HG03565 (cell line): ENCODE measurements around the gene FBXW2.
"Not testable (repeated sequence)": the region's sequence is repeated elsewhere in the genome, so short reads cannot be mapped to it uniquely, and the experiment has no call there.

ENCODE experiments used
- ATAC-seq: cut with Tn5 transposase; IDR thresholded peaks from one replicate; pipeline ENCODE4 v1.9.1; 2021; ENCODE audit warnings: mild to moderate bottlenecking, moderate library complexity; ENCODE audit not compliant: unreplicated experiment

Gene FBXW2

DNA sequence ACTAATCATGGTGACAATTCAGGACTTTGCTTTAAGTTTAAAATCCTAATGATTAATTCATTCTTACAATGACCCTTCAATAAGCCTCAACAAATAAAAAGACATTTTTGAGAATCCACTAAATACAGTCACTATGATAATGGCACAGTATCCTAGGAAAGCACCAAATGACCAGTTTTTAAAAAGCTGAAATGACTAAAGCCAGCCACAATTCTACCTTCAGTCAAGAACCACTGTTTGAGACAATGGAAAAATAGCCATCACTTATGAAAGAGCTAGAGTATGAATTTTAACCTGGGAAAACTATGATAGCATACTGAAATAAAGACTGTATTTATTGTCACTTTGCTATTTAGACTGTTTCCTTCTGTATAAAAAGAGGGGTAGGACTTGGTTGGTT lies 14.0 kb downstream of the FBXW2 start:
- no peak for ATAC-seq

DNA sequence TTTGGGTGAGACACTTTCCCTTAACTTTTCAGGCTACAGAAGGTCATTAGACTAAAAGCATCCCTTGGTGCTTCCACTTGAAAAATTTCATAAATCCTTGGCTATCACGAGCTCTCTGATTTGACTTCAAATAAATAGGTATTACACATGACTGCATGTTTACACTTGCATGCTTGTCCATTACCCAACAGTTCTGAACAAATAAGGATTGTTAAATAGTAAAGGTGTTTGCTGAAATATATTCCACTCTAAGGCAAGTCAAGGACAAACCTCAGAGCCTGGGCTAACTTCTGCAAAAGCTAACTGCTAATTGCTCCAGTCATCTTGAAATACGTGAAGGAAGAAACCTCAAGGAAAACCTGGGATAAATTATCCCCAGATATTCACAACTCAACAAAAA lies 14.5 kb downstream of the FBXW2 start:
- ATAC-seq: no peak

DNA sequence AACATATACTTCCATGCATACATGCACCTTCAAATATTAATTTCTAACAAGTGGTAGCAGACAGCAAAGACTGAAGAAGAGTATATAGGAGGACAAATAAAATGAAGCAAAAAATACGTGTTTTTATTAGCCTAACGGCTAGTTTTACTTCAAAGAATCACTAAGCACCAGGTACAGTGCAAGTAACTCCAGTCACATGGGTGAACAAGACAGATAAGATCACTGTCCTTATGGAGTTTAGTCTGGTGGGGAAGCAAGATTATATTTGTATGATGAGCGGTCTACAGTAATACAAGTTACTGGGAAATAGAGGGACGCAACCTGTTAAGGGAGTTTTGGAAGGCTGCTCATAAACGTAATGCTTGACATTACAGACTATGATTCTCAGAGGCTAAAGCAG lies 16.0 kb downstream of the FBXW2 start:
- ATAC-seq: no peak

DNA sequence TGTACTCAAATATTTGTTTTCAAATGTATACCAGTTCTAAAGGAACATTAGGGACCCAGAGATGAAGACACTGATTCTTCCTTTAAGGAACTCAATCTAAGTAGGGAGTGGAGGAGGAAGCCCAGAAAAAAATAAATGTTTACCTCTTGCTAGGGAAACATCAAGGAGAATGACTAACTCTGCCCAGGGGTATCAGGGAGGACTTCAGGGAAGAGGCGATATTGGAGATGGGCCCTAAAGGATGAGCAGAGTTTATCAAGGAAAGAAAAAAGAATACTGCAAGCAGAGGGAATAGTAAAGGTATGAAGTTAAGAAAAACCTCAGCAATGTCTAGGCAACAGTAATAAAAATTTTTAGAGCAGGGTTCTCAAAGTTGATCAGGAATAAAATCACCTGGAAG lies 16.4 kb downstream of the FBXW2 start:
- no peak for ATAC-seq

DNA sequence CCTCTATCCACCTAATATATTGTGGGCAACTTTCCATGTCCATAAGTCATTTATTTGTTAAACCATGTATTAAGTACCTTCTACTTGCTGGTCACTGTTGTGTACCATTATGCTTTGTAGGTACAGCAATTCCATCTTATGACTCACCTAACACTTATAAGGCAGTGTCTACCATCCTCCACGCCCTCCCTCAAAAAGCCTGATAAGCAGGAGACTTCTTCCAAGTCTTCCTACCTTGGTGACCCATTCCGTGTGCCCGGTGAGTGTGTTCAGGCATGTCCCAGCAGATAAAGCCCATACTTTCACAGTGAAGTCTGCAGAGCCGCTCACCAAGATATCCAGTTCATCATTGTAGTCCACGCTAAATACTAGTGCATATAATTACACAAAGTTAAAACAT lies 17.4 kb downstream of the FBXW2 start:
- no peak for ATAC-seq

DNA sequence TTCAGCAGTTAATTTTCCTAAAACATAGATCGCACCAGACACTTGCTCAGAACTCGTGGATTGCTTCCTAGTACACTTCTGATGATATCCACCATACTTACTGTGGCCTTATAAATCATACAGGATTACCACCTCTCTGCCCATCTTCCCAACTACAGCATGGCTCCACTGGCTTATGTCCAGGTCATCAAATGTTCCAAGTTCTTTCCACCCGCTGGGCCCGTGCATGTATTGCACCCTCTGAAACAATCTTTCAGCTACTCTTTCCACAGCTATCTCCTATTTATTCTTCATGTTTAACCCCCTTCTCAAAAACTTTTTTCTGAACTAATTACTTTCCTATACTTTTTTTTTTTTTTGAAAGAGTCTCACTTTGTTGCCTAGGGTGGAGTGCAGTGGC lies 18.5 kb downstream of the FBXW2 start:
- ATAC-seq: no peak

DNA sequence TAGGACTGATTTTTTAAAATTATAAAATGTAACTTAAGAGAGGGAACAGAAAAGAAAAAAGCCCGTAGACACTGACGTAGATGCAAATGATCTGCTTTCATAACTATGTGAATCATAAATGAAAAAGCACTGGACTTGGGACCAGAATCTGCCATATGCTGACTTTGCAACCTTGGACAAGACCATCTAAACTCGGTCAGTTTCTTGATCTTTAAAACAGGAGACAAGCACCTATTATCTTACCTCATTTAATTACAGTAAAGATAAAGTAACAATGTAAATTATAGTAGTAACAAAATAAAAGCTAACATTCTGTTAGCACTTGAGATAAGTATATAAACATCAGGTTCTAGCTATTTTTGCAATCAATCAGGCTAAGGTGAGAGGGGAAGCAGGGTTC lies 20.0 kb downstream of the FBXW2 start:
- ATAC-seq: no peak

DNA sequence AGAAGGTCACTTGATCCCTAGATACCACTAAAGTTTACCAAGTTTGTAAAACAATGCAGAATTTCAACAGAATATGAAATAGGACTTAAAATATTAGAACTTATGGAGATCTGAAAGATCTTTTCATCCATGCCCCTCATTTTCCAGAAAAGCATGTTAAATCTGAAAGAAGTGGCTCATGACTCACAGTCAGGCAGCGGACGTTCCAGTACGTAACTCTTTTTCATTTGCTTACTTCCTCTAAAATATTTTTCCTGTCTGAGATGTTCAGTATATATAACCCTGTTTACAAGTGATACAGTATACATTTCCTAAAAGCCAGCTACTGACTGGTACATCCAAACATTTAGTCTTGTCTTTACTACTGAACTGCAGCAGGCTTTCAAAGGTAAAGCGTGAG lies 22.3 kb downstream of the FBXW2 start:
- ATAC-seq: no peak

DNA sequence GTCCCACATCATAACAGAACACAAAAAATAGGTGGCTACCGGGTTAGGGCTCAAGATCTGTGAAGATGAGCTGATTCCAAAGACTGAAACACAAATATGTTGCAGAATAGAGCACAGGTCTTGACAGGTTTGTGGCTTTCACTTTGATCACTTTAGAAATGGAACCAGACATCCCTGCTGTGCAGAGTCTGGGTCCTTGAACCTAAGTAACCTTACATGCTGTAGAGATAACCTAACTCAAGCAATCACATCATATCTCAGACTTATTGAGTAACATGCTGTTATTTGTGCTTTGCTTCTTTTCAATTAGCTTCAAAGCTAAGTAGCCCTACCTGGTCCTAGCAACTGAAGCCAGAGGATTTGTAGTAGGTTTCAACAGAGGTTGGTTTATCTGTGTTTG lies 24.3 kb downstream of the FBXW2 start:
- ATAC-seq: no peak

DNA sequence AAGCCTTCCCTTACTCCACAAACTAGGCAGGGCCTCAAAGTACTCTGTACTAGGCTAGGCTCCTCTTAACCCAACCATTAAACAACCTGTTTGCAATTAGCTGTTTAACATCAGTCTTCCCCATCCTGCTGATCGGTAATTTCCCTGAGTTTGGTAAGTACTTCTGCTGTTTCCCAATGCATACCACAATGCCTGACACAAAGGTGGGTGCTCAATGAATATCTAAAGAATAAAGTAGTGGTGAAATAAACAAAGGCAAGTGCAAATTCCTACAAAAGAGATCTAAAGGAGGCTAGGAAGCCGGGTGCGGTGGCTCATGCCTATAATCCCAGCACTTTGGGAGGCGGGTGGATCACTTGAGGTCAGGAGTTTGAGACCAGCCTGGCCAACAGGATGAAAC lies 25.0 kb downstream of the FBXW2 start:
- ATAC-seq: no peak

DNA sequence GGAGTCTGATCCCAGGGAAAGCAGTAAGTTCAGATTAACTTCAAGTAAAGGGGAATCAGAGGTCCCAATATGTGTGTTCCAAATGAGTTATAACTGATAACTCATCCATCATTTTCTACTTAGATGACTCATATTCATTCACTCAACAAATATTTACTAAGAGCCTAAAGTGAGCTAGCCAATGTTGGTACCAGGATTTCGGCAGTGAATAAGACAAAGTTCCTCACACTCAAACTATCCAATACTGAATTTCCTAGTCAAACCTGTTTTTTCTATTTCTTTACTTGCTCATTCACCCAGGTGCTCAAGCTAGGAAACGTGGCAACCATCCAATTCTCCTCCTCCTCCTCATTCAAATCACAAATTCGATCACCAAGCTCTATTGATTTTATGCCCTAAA lies 25.8 kb downstream of the FBXW2 start:
- no peak for ATAC-seq

DNA sequence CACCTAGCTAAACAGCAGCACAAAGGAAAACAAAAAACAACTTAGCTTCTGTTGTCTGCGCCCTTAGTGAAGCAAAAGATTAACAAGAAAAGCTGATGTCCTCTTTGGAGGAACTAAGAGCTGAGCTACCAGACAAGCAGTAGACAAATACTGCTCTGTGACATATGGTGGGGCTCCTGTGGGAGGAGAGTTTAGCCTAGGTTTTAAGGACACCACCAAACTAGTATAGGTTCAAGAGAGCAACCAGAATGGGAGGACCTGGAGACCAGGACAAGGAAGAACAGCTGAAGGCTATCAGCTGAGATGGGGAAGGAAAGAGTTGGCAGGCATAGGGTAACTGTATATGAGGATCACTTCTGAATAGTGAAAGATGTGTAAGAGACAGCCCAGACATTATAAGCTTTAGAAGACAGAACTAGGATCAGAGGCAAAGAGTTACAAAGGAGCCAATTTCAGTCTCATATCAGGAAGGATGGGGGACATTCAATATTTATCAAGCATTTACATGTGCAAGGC lies 27.2 kb downstream of the FBXW2 start:
- ATAC-seq: no peak

DNA sequence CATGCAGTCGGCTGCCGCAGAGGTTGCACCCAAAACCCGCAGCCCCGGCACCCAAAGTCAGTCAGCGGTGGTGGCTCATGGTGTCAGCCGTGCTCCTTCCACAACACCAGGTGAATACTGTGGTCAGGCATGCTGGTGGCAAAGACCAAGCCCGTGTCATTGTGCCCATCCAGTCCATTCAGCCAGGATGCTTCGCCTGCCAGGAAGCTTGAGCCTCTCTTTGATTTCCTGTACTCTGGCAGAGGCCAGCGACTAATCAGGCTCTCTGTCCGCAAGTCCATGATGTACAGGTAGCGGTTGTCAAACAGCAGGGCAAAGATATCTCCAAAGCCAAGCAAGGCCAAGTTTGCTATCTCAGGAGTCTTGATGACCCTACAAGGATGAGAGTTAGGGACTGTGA lies 28.7 kb downstream of the FBXW2 start:
- no peak for ATAC-seq

DNA sequence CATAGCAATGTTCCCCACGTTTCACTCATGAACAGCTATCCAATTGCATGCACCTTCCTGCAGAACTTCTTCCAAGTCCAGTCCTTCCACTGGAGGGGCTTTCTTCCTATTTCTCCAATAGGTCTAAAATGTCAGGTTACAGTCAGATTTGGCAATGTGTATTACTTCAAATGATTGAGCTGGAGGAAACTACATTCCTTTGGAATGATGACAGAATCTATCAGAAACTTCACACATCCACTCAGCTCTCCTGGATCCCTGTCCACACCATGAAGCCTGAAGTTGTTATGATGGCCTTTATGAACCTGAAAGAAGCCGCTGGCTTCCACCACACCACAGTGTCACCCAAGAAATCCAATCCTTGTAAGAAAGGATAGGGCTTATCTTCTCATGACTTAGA lies 32.2 kb downstream of the FBXW2 start:
- no peak for ATAC-seq

DNA sequence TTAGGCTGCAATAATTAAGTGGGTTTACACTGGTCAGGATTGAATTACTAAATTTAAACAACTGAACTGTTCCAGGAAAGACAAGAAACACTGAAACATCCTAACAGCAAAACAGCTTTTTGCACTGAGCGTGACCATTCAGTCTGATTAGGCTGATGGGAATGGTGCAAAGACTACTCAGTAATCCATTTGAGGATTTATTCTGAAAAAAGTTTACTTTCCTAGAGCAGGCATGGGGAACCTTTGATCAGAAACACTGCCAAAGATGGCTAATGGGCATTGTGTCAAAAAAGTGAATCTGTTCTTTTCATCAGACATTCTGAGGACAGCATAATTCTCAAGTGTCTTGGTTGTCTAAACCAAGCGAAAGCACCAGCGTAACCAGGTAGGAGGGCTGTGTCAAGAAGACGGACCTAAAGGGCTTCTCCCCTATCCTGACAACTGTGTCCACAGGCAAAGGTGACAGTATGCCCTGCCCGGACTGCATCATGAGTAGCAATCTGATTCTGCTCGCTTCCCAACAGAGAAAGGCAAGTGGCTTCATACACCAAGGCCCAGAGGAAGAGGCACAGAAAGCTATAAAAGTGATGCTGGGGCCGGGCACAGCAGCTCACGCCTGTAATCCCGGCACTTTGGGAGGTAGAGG lies 33.3 kb downstream of the FBXW2 start:
- no peak for ATAC-seq

DNA sequence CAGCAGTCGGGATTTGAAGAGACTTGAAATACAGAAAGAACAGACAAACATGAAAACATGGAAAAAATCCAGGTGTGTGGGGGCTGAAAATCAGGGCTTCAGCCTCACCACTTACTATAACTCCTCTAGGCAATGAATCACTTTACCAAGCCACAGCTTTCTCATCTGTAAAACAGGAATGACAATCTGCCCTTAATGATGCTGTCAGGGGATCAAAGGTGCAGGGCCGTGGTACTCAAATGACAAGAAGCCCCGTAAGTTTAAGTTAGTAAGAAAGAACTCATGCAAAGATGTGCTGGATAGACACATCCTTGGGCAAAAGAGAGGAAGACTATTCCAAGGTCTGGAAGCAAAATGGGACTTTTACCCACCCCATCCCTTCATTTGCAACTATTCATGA lies 34.7 kb downstream of the FBXW2 start:
- ATAC-seq: no peak

DNA sequence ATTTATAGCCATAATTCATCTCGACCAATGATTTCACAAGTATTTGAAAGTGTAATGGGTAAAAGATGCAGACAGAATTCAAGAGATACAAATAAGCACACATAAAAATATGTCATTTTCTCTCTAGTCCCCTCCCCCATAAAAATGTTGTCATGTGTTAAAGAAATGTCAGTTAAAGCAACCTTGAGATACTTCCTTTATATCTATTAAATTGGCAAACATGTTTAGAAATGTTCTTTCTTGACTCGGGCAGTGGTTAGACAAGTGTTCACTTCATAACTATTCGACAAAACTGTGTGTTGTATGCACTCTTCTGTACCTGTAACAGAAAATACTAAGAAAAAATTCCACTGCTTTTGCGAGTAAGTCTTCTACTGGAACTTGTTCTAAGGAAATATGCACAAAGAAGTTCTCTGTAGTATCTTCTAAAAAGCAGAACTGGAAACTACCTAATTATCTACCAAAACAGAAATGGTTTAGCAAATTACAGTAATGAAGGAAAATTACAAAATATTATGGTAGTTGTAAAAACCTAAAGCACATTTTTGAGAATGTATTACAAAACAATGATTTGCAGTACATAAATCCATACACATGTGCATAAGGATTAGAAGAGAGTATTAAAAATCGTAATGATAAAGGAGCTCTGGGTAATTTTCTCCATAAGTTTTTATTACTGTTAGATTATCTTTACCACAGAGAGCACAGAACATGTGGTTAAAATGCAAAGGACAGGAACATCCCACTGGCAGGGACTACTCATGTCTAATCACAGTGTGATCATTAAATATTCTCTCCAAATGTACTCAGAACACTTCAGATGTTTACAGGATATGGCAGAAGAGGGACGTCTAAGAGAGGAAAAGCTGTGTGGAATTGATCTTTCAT lies 35.9 kb downstream of the FBXW2 start:
- ATAC-seq: no peak

DNA sequence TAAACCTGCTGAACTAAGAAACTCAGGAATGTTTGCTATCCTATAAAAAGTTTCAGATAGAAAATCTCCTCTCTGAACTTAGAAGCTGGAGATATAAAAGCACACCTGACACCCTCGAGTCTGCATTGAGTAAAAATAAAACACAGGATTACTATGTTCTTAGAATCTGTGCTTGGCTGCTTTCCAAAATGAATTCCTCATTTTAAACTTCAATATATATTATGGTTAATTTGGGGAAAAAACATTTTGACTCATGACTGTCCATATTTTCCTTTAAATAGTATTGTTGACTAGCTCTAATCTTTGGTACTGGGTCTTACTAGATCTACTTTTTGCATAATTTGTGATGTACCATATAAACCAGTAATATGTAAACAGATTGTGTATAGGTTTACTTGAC lies 36.7 kb downstream of the FBXW2 start:
- ATAC-seq: no peak

DNA sequence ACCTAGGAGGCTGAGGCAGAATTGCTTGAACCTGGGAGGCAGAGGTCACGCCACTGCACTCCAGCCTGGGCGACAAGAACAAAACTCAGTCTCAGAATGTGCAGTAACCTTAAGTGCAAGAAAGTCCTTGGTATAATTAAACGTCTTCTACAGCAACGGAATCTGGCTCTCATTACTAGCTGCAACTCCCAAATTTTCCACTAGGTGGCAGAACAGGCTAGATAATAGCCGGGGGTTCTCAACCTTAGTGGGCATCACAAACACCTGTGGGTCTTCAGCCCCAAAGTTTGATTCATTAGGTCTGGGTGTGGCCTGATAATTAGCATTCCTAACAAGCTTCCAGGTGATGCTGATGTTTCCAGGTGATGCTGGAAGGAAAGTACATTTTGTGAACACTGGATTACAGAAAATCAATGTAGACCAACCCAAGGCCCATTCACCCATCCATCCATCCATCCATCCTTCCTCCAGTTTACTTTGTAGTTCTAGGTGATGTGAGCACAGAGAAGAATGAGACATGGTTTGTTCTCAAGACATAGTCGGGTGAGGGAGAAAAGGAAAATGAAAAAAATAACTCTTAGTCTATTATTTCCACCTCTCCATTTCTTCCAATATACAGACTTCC lies 37.3 kb downstream of the FBXW2 start:
- no peak for ATAC-seq

DNA sequence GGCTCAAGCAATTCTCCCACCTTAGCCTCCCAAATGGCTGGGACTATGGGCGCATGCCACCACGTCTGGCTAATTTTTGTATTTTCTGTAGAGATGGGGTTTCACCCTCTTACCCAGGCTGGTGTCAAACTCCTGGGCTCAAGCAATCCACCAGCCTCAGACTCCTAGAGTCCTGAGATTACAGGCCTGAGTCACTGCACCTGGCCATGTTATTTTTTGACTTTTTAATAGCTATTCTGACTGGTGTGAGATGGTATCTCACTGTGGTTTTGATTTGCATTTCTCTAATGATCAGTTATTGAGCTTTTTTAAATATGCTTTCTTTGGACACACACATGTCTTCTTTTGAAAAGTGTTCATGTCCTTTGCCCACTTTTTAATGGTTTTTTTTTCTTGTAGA lies 38.2 kb downstream of the FBXW2 start:
- no peak for ATAC-seq

DNA sequence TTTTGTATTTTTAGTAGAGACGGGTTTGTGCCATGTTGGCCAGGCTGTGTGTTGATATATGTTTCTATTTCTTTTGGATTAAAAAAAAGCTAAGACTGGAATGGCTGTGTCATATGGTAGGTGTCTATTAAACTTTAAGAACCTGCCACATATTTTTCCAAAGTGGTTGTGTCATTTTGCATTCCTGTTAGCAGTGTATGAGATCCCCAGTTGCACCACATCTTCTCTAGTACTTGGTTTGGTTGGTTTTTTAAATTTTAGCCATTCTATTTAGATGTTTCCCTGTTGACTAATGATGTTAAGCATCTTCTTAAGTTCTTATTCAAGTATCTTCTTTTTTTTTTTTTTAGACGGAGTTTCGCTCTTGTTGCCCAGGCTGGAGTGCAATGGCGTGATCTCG lies 42.8 kb downstream of the FBXW2 start:
- ATAC-seq: no peak

DNA sequence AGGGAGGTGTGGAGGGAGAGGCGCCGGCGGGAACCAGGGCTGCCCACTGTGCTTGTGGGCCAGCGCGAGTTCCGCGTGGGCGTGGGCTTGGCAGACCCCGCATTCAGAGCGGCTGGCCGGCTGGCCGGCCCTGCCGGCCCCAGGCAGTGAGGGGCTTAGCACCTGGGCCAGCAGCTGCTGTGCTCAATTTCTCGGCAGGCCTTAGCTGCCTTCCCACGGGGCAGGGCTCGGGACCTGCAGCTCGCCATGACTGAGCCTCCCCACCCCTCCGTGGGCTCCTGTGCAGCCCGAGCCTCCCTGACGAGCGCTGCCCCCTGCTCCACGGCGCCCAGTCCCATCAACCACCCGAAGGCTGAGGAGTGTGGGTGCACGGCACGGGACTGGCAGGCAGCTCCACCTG lies 46.9 kb downstream of the FBXW2 start:
- ATAC-seq: not testable (repeated sequence)
